Measurements from ENCODE around the gene ABCA8. TPM values are rescaled to one million over a fixed set of nuclear protein-coding genes. Genes with fewer than 3 reads are reported as not detected.
"Not testable (repeated sequence)": the region's sequence is repeated elsewhere in the genome, so short reads cannot be mapped to it uniquely, and the experiment has no call there.

ABCA8 gene
- total and polyA plus RNA-seq, 2 donors (not counting 1 experiment from before 2014, with no cell fraction given): 6.4 to 47.2 TPM

DNA sequence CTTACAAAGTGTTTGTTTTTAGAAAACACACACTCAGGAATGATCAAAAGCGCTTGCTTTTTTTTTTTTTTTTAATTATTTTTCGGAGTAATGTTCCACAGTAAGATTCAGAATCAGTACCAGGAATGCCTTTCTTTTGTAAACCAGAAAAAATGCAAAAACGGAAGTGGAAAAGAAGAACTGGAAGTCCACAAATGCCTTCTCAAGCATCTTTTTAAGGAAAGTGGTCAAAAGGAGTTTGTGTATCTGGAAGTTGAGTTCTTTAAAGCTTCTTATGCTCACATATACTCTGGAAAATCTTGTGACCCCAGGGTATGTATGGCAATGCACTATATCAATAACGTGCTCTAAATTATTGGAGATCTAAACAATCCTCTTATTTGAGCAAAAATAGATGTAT is 126.0 kb downstream of the ABCA8 start:
- Histone ChIP-seq H3K27ac (ENCODE audit: insufficient read depth, low read length) (no peak overlapping the region), H2AFZ (ENCODE audit: low read length) (no peak overlapping the region), H3K4me3 (replicated peaks in 1 of 4; ENCODE audit: control extremely low read depth in 1 of 4, insufficient read depth in 1 of 4, low read depth in 3 of 4, low read length in 4 of 4) (no peak overlapping the region), H3K4me2 (ENCODE audit: extremely low read depth, insufficient read depth, low read length) (no peak overlapping the region), H3K79me2 (ENCODE audit: control insufficient read depth, insufficient read depth, low read length) (no peaks in the 10 kb centered on the region), H4K20me1 (ENCODE audit: control insufficient read depth, extremely low read depth, insufficient read depth, low read length) (no peaks in the 10 kb centered on the region), H3K27me3 (ENCODE audit: control insufficient read depth, insufficient read depth, low read length) (no peaks in the 10 kb centered on the region), H3K9ac (ENCODE audit: insufficient read depth, low read length) (no peak overlapping the region), H3K9me3 (ENCODE audit: control insufficient read depth, insufficient read depth, low read depth, low read length) (no peaks in the 10 kb centered on the region), H3K4me1 (ENCODE audit: control insufficient read depth, extremely low read depth, insufficient read depth, low read length) (no peaks in the 10 kb centered on the region), H3K36me3 (ENCODE audit: control insufficient read depth, insufficient read depth, low read length) (no peaks in the 10 kb centered on the region)
- TF ChIP-seq EZH2 (IDR thresholded peaks at IDR 0.05; ENCODE audit: low read length, missing control alignments) (no peak), CTCF (conservative IDR thresholded peaks at IDR 0.05 in 1 of 2, IDR thresholded peaks at IDR 0.05 in 1 of 2; ENCODE audit: low read depth in 1 of 2, low read length in 2 of 2) (no peak)
- DNase-seq (ENCODE audit: low read depth in 2 of 2): no peak

DNA sequence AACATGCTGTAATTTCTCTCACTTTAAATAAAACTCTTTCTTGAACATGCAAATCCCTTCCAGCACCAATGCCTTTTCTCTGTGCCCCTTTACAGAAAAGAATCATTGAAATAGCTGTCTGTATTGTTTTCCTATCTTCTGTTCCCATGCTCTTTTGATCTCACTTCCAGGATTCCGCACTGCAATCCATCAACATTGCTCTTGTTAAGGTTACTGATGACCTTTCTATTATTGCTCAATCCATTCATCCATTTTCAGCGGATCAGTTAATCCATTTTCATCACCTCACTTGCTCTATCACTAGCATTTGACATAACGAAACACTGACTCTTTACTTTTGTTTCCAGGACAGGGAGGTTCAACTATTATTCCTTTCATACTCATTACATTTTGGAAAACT is 130.5 kb downstream of the ABCA8 start:
- H3K4me1 ChIP-seq (ENCODE audit: control insufficient read depth, extremely low read depth, insufficient read depth, low read length): peaks cover 12% of the 10 kb centered on the region
- no peaks in the 10 kb centered on the region for H3K27me3 ChIP-seq (ENCODE audit: control insufficient read depth, insufficient read depth, low read length)
- H3K4me2 ChIP-seq (ENCODE audit: extremely low read depth, insufficient read depth, low read length): no peak overlapping the region
- H4K20me1 ChIP-seq (ENCODE audit: control insufficient read depth, extremely low read depth, insufficient read depth, low read length): no peaks in the 10 kb centered on the region
- TF ChIP-seq CTCF (conservative IDR thresholded peaks at IDR 0.05 in 1 of 2, IDR thresholded peaks at IDR 0.05 in 1 of 2; ENCODE audit: low read depth in 1 of 2, low read length in 2 of 2) (no peak), EZH2 (IDR thresholded peaks at IDR 0.05; ENCODE audit: low read length, missing control alignments) (no peak)
- H3K4me3 ChIP-seq (replicated peaks in 1 of 4; ENCODE audit: control extremely low read depth in 1 of 4, insufficient read depth in 1 of 4, low read depth in 3 of 4, low read length in 4 of 4): no peak overlapping the region
- no peak overlapping the region for H3K9ac ChIP-seq (ENCODE audit: insufficient read depth, low read length)
- no peak overlapping the region for H2AFZ ChIP-seq (ENCODE audit: low read length)
- no peaks in the 10 kb centered on the region for H3K9me3 ChIP-seq (ENCODE audit: control insufficient read depth, insufficient read depth, low read depth, low read length)
- H3K36me3 ChIP-seq (ENCODE audit: control insufficient read depth, insufficient read depth, low read length): no peaks in the 10 kb centered on the region
- no peak overlapping the region for H3K27ac ChIP-seq (ENCODE audit: insufficient read depth, low read length)
- H3K79me2 ChIP-seq (ENCODE audit: control insufficient read depth, insufficient read depth, low read length): no peaks in the 10 kb centered on the region
- no peak for DNase-seq (ENCODE audit: low read depth in 2 of 2)

- H3K4me2 ChIP-seq (ENCODE audit: extremely low read depth, insufficient read depth, low read length); H3K9ac ChIP-seq (ENCODE audit: insufficient read depth, low read length); H2AFZ ChIP-seq (ENCODE audit: low read length); H3K36me3 ChIP-seq (ENCODE audit: control insufficient read depth, insufficient read depth, low read length); DNase-seq (ENCODE audit: low read depth in 2 of 2); H3K4me3 ChIP-seq (replicated peaks in 1 of 4; ENCODE audit: control extremely low read depth in 1 of 4, insufficient read depth in 1 of 4, low read depth in 3 of 4, low read length in 4 of 4); H4K20me1 ChIP-seq (ENCODE audit: control insufficient read depth, extremely low read depth, insufficient read depth, low read length); H3K9me3 ChIP-seq (ENCODE audit: control insufficient read depth, insufficient read depth, low read depth, low read length); H3K27me3 ChIP-seq (ENCODE audit: control insufficient read depth, insufficient read depth, low read length); H3K27ac ChIP-seq (ENCODE audit: insufficient read depth, low read length); H3K79me2 ChIP-seq (ENCODE audit: control insufficient read depth, insufficient read depth, low read length): not testable (repeated sequence)
- H3K4me1 ChIP-seq (ENCODE audit: control insufficient read depth, extremely low read depth, insufficient read depth, low read length): peaks cover 12% of the 10 kb centered on the region
Observed at GRCh38 chr17:68824185-68824584, 131.0 kb downstream of the ABCA8 start.

All from fibroblast of lung (primary cell).